A673 (cell line): ENCODE data around the gene PSMA2.

Experiments used
- CTCF ChIP-seq: fragments of 300-800, 200-600 bp; sonication (generic); conservative IDR thresholded peaks from 2 replicates; pipeline ENCODE4 v1.5.1; 2017; ENCODE audit warnings: low read depth, mild to moderate bottlenecking, antibody characterized with exemption, low read length, moderate library complexity, mixed read lengths
- EZH2 ChIP-seq: fragments of 200-600 bp; sonication (generic); IDR thresholded peaks from 2 replicates; pipeline ENCODE4 v1.6.1; 2017; ENCODE audit warnings: borderline replicate concordance, low read depth, mild to moderate bottlenecking, mixed read lengths, antibody characterized with exemption, low read length; ENCODE audit not compliant: poor library complexity, severe bottlenecking

- TF ChIP-seq EZH2: no peak
- TF ChIP-seq CTCF: no peak
Observed at GRCh38 chr7:42932811-42933591, 1.0 kb upstream of the PSMA2 start.
